OCI-LY3 (cell line): ENCODE data around the gene SIRT3.

Experiments
- CTCF ChIP-seq: fragments of 200-600, 300-600 bp; sonication (generic); IDR thresholded peaks from 2 replicates; pipeline ENCODE4 v1.5.1; 2014; ENCODE audit warnings: antibody characterized with exemption, low read length, low read depth
- EZH2phosphoT487 ChIP-seq: fragments of 200-600 bp; shearing (Covaris generic); IDR thresholded peaks from 2 replicates; pipeline ENCODE4 v1.6.1; 2018; ENCODE audit warnings: antibody characterized with exemption, mixed run types, low read depth

- TF ChIP-seq CTCF (no peak), EZH2phosphoT487 (no peak)
Measured at GRCh38 chr11:253886-254270, 17.7 kb upstream of the SIRT3 start.
